ENCODE measurements around the gene FREM3.

DNA sequence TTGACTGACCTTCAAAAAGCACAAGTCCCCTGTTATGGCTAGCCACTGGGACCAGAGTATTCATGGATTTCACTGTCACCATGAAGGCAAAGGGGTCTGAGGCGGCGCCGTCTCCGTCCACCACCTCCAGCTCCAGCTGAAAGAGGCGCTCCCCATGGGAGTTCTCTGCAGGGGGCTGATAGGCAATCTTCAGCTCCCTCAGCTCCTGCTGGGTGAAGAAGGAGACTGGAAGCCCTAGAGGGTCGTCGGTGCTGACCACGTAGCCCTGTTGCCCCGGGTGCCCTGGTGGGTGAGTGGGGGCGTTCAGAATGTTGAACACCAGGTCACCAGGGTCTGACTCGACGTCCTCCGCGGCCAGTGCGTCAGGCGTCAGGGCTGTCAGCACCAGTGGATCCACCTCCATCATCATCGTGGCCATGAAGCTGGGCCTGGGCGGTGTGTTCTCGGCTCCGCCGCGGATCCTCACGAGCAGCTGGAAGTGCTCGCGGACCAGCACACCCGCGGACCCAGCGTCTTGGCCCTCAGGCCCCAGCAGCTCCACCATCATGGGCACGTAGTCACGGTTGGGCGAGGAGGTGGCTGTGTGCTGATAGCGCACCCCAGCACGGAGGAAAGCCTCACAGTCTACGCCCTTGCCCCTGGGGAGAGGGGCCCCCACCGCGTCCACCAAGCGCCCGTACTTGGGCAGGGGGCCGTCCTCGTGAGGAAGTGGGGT lies 987 bp downstream of the FREM3 start:
- TF ChIP-seq GATA2 (IDR thresholded peaks at IDR 0.05; ENCODE audit: low read depth, low read length) (no peak), GATA3 (IDR thresholded peaks at IDR 0.05; ENCODE audit: low read depth, low read length) (no peak)

Data from SH-SY5Y (cell line).